ENCODE data around the gene ANKLE2.

DNA sequence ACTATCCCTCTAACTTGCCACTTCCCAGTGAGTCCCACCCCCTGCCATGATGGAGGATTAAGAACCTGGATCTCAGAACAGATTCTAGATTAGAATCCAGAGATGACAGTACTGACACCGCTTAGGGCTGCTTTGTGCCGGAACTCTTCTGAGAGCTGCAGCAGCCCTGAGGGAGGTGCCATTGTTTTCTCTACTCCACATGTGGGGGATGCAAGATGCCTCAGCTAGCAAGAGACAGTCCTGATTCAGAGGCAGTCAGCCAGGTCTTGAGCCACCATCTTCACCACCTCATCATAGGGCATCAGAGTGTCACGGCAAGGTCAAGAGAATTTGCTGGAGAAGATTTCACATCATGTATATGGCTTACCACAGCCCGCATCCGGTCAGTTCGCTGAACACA is 54.4 kb downstream of the ANKLE2 start:
- TF ChIP-seq CTCF (IDR thresholded peaks at IDR 0.05; ENCODE audit: insufficient read depth, low read length) (no peak), POLR2AphosphoS5 (IDR thresholded peaks at IDR 0.05; ENCODE audit: low read depth) (no peak), SPI1 (IDR thresholded peaks at IDR 0.05; ENCODE audit: borderline replicate concordance, low read depth) (no peak)
